Mesendoderm (in vitro differentiated cells): ENCODE data around the gene DUOX1.

Experiments used
- DNase-seq: peaks from one replicate; pipeline ENCODE4 v3.0.0; 2013
- H2AK5ac ChIP-seq: 2 replicates; pipeline ENCODE4 v1.6.1; 2013; ENCODE audit warnings: low read length, inconsistent platforms
- H2BK120ac ChIP-seq: 2 replicates; pipeline ENCODE4 v1.6.1; 2013; ENCODE audit warnings: low read depth, mild to moderate bottlenecking, low read length, moderate library complexity, mixed read lengths
- H2BK15ac ChIP-seq: replicated peaks from 2 replicates; pipeline ENCODE4 v1.6.1; 2013; ENCODE audit warnings: low read depth, mild to moderate bottlenecking, moderate library complexity
- H2BK5ac ChIP-seq: 2 replicates; pipeline ENCODE4 v1.6.1; 2013; ENCODE audit warnings: low read length, inconsistent platforms
- H3K18ac ChIP-seq: 2 replicates; pipeline ENCODE4 v1.6.1; 2013; ENCODE audit warnings: mild to moderate bottlenecking, low read length, mixed read lengths
- H3K23ac ChIP-seq: one replicate; pipeline ENCODE4 v1.6.1; 2013; ENCODE audit warnings: low read length
- H3K27ac ChIP-seq: 2 replicates; pipeline ENCODE4 v1.5.1; 2013; ENCODE audit warnings: low read depth, mild to moderate bottlenecking, inconsistent platforms, low read length, moderate library complexity
- H3K27me3 ChIP-seq: 2 replicates; pipeline ENCODE4 v1.6.1; 2013; ENCODE audit warnings: low read length, control low read depth, mild to moderate bottlenecking, inconsistent platforms; ENCODE audit not compliant: insufficient read depth, poor library complexity
- H3K36me3 ChIP-seq: 2 replicates; pipeline ENCODE4 v1.6.1; 2013; ENCODE audit warnings: low read length, inconsistent platforms; ENCODE audit not compliant: control insufficient read depth, insufficient read depth
- H3K4ac ChIP-seq: one replicate; pipeline ENCODE4 v1.6.1; 2013; ENCODE audit warnings: low read depth, mild to moderate bottlenecking, low read length, moderate library complexity
- H3K4me1 ChIP-seq: 2 replicates; pipeline ENCODE4 v1.6.1; 2013; ENCODE audit warnings: low read depth, low read length, inconsistent platforms; ENCODE audit not compliant: control insufficient read depth
- H3K4me2 ChIP-seq: 2 replicates; pipeline ENCODE4 v1.6.1; 2013; ENCODE audit warnings: low read length
- H3K4me3 ChIP-seq: 2 replicates; pipeline ENCODE4 v1.5.1; 2013; ENCODE audit warnings: mild to moderate bottlenecking, low read length
- H3K56ac ChIP-seq: one replicate; pipeline ENCODE4 v1.6.1; 2013; ENCODE audit warnings: low read length
- H3K79me1 ChIP-seq: 2 replicates; pipeline ENCODE4 v1.6.1; 2013; ENCODE audit warnings: low read length, inconsistent platforms
- H3K79me2 ChIP-seq: 2 replicates; pipeline ENCODE4 v1.6.1; 2013; ENCODE audit warnings: mild to moderate bottlenecking, low read length; ENCODE audit not compliant: control insufficient read depth, insufficient read depth
- H3K9ac ChIP-seq: 2 replicates; pipeline ENCODE4 v1.6.1; 2013; ENCODE audit warnings: low read length, inconsistent platforms
- H4K5ac ChIP-seq: one replicate; pipeline ENCODE4 v1.6.1; 2013; ENCODE audit warnings: low read length
- H4K8ac ChIP-seq: one replicate; pipeline ENCODE4 v1.6.1; 2013; ENCODE audit warnings: low read depth, mild to moderate bottlenecking, control low read depth, low read length, moderate library complexity
- WGBS: extraction: QIAGEN DNeasy Blood & Tissue Kit; methylation state at CpG from one replicate; pipeline ENCODE4 v1.1.7; 2013; ENCODE audit warnings: low lambda C conversion rate, missing lambda C conversion rate; ENCODE audit not compliant: insufficient coverage; ENCODE audit errors: extremely low coverage; 5-methylcytosine and 5-hydroxymethylcytosine counted together

The DUOX1 gene

GRCh38 chr15:45143056-45143455 lies 13.3 kb downstream of the DUOX1 start:
- no peaks in the 10 kb centered on the region for H3K79me2 ChIP-seq
- no peak overlapping the region for H4K5ac ChIP-seq
- H3K23ac ChIP-seq, result no peak overlapping the region
- no peak for DNase-seq
- H3K4me1 ChIP-seq, result no peaks in the 10 kb centered on the region
- no peak overlapping the region for H2BK15ac ChIP-seq
- no peak overlapping the region for H2BK120ac ChIP-seq
- no peak overlapping the region for H3K27ac ChIP-seq
- H3K4me3 ChIP-seq, result no peak overlapping the region
- no peak overlapping the region for H3K56ac ChIP-seq
- H3K27me3 ChIP-seq, result no peaks in the 10 kb centered on the region
- no peak overlapping the region for H2BK5ac ChIP-seq
- no peak overlapping the region for H3K4me2 ChIP-seq
- no peak overlapping the region for H3K9ac ChIP-seq
- H4K8ac ChIP-seq, result no peak overlapping the region
- WGBS, result no CpG with 5 or more reads among the region's 7 CpGs
- no peaks in the 10 kb centered on the region for H3K79me1 ChIP-seq
- no peak overlapping the region for H2AK5ac ChIP-seq
- no peak overlapping the region for H3K18ac ChIP-seq
- H3K4ac ChIP-seq, result no peak overlapping the region
- H3K36me3 ChIP-seq, result no peaks in the 10 kb centered on the region

- H2BK120ac ChIP-seq, result no peak overlapping the region
- H3K36me3 ChIP-seq, result no peaks in the 10 kb centered on the region
- H3K27ac ChIP-seq, result no peak overlapping the region
- H3K79me2 ChIP-seq, result no peaks in the 10 kb centered on the region
- H3K4me3 ChIP-seq, result no peak overlapping the region
- no peak overlapping the region for H3K4me2 ChIP-seq
- no peaks in the 10 kb centered on the region for H3K79me1 ChIP-seq
- peaks cover 2% of the 10 kb centered on the region for H3K4me1 ChIP-seq
- no peak overlapping the region for H3K23ac ChIP-seq
- H3K27me3 ChIP-seq, result no peaks in the 10 kb centered on the region
- H3K4ac ChIP-seq, result no peak overlapping the region
- no CpG with 5 or more reads among the region's 11 CpGs for WGBS
- no peak overlapping the region for H3K56ac ChIP-seq
- no peak for DNase-seq
- no peak overlapping the region for H4K8ac ChIP-seq
- H4K5ac ChIP-seq, result no peak overlapping the region
- no peak overlapping the region for H2BK15ac ChIP-seq
- no peak overlapping the region for H2AK5ac ChIP-seq
- H3K9ac ChIP-seq, result no peak overlapping the region
- no peak overlapping the region for H2BK5ac ChIP-seq
- no peak overlapping the region for H3K18ac ChIP-seq
These were observed 14.2 kb downstream of the DUOX1 start for GRCh38 chr15:45143946-45144345.

- no CpG with 5 or more reads among the region's 9 CpGs for WGBS
- Histone ChIP-seq H3K4ac (no peak overlapping the region), H2AK5ac (no peak overlapping the region), H3K23ac (no peak overlapping the region), H2BK5ac (no peak overlapping the region), H3K27ac (no peak overlapping the region), H3K4me1 (peaks cover 2% of the 10 kb centered on the region), H3K79me1 (no peaks in the 10 kb centered on the region), H3K4me3 (no peak overlapping the region), H4K5ac (no peak overlapping the region), H3K36me3 (no peaks in the 10 kb centered on the region), H3K56ac (no peak overlapping the region), H3K79me2 (no peaks in the 10 kb centered on the region), H3K27me3 (no peaks in the 10 kb centered on the region), H3K4me2 (no peak overlapping the region), H4K8ac (no peak overlapping the region), H3K9ac (no peak overlapping the region), H3K18ac (no peak overlapping the region), H2BK120ac (no peak overlapping the region), H2BK15ac (no peak overlapping the region)
- DNase-seq, result no peak
These were observed 15.0 kb downstream of the DUOX1 start for GRCh38 chr15:45144775-45145174.

- no peak overlapping the region for H2AK5ac ChIP-seq
- H3K79me1 ChIP-seq, result no peaks in the 10 kb centered on the region
- H2BK5ac ChIP-seq, result no peak overlapping the region
- DNase-seq, result no peak
- H3K18ac ChIP-seq, result no peak overlapping the region
- H3K4ac ChIP-seq, result no peak overlapping the region
- H3K4me2 ChIP-seq, result no peak overlapping the region
- no CpG with 5 or more reads among the region's 4 CpGs for WGBS
- no peak overlapping the region for H3K4me3 ChIP-seq
- H3K4me1 ChIP-seq, result peaks cover 2% of the 10 kb centered on the region
- no peak overlapping the region for H2BK120ac ChIP-seq
- no peak overlapping the region for H2BK15ac ChIP-seq
- H3K79me2 ChIP-seq, result no peaks in the 10 kb centered on the region
- H3K9ac ChIP-seq, result no peak overlapping the region
- H3K27me3 ChIP-seq, result no peaks in the 10 kb centered on the region
- H4K8ac ChIP-seq, result no peak overlapping the region
- no peak overlapping the region for H3K56ac ChIP-seq
- no peaks in the 10 kb centered on the region for H3K36me3 ChIP-seq
- H4K5ac ChIP-seq, result no peak overlapping the region
- no peak overlapping the region for H3K27ac ChIP-seq
- no peak overlapping the region for H3K23ac ChIP-seq
These were observed 16.6 kb downstream of the DUOX1 start for GRCh38 chr15:45146405-45146804.

GRCh38 chr15:45147606-45148005 lies 17.8 kb downstream of the DUOX1 start:
- H2BK120ac ChIP-seq, result no peak overlapping the region
- H3K27ac ChIP-seq, result no peak overlapping the region
- H3K18ac ChIP-seq, result no peak overlapping the region
- no peak for DNase-seq
- H4K8ac ChIP-seq, result no peak overlapping the region
- H3K4ac ChIP-seq, result no peak overlapping the region
- no CpG with 5 or more reads among the region's 7 CpGs for WGBS
- H3K79me2 ChIP-seq, result no peaks in the 10 kb centered on the region
- no peak overlapping the region for H3K4me3 ChIP-seq
- H3K23ac ChIP-seq, result no peak overlapping the region
- H2AK5ac ChIP-seq, result no peak overlapping the region
- H4K5ac ChIP-seq, result no peak overlapping the region
- no peaks in the 10 kb centered on the region for H3K27me3 ChIP-seq
- no peak overlapping the region for H2BK5ac ChIP-seq
- H3K4me1 ChIP-seq, result peaks cover 2% of the 10 kb centered on the region
- no peak overlapping the region for H3K56ac ChIP-seq
- H3K9ac ChIP-seq, result no peak overlapping the region
- no peak overlapping the region for H2BK15ac ChIP-seq
- H3K4me2 ChIP-seq, result no peak overlapping the region
- no peaks in the 10 kb centered on the region for H3K79me1 ChIP-seq
- H3K36me3 ChIP-seq, result no peaks in the 10 kb centered on the region
